Globus pallidus (tissue), 1 donor: ENCODE measurements around the gene COQ2.
"Not testable (repeated sequence)": the region's sequence is repeated elsewhere in the genome, so short reads cannot be mapped to it uniquely, and the experiment has no call there.

Experiments
- DNase-seq: peaks from one replicate; pipeline ENCODE4 v3.0.0-alpha.2; 2015; ENCODE audit warnings: low spot score

Gene COQ2

DNA sequence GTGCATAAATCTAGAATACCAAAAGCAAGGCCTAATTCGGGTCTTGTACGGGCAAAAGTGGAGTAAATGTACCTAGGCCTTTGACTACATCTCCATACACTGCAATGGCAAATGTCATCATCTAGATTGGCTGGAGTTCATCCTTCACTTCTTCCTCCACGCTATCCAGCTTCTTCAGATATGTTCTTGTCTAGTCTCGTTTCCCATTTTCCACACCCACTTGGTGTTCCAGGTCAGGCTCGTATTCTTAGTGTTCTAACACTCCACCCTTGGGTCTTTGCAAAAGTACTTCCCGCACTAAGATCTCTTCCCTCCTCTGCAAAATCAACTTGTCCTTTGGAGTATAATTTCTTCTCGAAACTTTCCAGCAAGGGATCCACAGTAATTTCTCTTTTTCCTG is 1.4 kb downstream of the COQ2 start:
- no peak for DNase-seq

DNA sequence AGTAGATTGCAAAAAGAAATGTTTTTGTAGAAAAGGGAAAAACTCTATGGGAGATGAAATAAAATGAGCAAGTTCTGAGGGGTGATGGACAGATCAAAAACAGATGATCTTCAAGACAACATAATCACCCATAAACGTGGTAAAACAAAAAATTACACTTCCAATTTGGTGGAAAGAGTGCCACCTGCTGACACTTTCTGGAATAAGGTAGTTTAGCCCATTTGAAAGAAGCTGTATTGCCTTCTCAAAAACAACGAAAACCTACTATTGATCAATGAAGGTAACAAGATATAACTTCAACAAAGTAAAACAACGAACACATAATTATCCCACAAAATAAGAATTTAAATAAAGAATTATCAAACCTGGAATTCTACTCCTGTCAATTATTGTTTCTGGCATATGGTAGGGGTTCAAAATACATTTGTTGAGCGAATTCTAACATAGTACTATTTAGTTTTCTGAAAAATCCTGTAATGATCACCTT is 2.5 kb downstream of the COQ2 start:
- peak; percentile 38 for DNase-seq

DNA sequence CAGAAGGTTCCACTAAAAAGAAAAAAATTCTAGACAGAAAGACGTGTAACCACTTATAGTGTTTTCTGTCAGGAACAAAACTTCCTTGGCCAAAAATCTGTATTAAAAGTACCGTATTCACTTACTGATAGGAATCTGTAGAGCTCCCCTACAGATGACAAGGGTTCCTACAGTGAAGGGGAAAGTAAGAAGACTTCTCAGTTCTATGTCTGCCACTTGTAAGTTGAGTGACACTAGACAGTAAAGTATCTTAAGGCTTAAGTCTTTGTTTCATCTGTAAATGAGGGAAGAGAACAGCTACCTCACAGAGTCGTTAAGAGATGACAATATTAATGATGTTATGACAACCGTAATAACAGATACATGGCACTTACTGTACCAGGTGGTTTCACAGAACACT is 3.3 kb downstream of the COQ2 start:
- DNase-seq: no peak

DNA sequence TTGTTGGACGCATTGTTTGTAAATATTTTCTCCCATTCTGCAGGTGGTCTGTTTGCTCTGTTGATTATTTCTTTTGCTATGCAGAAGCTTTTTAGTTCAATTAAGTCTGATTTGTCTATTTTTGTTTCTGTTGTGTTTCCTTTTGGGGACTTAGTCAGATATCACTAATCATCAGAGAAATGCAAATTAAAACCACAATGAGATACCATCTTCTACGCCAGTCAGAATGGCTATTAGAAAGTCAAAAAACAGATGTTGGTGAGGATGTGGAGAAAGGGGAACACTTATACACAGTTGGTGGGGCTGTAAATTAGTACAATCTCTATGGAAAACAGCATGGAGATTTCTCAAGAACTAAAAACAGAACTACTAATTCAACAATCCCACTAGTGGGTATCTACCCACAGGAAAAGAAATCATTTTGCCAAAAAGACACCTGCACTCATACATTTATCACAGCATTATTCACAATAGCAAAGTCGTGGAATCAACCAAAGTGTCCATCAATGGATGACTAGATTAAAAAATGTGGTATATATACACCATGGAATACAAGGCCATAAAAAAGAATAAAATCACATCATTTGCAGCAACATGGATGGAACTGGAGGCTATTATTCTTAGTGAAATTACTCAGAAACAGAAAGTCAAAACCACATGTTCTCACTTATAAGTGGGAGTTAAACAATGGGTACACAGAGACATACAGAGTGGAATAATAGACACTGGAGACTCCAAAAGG is 8.1 kb downstream of the COQ2 start:
- no peak for DNase-seq

DNA sequence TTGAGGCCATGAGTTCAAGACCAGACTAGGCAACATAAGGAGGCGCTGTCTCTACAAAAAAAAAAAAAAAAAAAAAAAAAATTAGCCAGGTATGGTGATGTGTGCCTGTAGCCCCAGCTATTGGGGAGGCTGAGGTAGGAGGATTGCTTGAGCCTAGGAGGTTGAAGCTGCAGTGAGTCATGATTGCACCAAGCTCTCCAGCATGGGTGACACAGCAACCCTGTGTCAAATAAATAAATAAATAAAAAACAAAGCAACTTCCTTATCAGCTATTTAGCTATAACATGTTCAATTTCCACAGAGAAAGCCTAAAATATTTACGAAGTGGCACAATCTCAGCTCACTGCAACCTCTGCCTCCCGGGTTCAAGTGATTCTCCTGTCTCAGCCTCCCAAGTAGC is 10.7 kb downstream of the COQ2 start:
- not testable (repeated sequence) for DNase-seq

DNA sequence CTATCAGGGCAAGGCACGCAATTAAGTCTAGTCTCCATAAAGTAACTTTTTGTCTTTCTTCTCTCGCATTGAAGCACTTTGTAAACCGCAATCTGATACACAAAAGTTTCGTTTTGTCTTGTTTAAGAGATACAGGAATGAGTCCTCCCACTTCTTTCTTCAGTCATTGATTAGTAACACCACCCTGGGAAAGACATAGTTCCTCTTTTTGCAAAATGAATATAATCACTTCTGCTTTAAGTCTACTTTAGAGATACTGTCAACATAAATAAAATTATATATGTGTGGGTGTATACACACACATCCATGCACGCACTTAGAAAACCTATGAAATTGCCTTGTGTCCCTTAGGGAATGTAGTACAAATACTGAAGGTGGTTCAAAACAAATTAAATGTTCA is 11.7 kb downstream of the COQ2 start:
- no peak for DNase-seq

GRCh38 chr4:83269256-83269655 is 15.3 kb downstream of the COQ2 start:
- DNase-seq: no peak

- DNase-seq: no peak
Observed at GRCh38 chr4:83268491-83268890, 16.1 kb downstream of the COQ2 start.

DNA sequence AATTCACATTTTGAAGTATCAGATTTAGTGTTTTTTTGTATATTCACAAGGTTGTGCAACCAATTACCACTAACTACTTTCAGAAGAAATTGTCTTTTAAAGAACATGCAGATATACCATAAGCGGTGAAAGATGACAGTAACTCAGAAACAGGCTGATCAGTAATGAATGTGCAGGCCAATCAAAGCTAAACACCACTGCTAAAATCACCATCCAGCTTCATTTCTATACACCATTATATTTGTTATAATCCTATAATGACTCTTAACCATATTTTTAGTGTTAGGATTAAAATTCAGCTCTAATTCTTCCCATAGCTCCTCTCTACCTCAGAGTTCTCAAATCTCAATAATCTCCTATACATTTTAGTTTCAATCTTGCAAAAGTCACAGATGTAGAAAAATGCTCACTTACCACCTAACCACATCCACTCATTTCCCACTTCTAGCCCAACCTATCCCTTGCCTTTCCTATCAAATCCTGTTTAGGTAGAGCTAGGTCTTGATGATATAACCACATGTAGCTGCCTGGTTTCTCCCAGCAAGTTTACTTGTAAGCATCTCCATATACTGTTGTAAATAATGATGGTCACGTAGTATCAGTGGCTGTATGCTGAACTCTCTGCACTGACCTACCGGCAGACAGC is 16.6 kb downstream of the COQ2 start:
- no peak for DNase-seq

DNA sequence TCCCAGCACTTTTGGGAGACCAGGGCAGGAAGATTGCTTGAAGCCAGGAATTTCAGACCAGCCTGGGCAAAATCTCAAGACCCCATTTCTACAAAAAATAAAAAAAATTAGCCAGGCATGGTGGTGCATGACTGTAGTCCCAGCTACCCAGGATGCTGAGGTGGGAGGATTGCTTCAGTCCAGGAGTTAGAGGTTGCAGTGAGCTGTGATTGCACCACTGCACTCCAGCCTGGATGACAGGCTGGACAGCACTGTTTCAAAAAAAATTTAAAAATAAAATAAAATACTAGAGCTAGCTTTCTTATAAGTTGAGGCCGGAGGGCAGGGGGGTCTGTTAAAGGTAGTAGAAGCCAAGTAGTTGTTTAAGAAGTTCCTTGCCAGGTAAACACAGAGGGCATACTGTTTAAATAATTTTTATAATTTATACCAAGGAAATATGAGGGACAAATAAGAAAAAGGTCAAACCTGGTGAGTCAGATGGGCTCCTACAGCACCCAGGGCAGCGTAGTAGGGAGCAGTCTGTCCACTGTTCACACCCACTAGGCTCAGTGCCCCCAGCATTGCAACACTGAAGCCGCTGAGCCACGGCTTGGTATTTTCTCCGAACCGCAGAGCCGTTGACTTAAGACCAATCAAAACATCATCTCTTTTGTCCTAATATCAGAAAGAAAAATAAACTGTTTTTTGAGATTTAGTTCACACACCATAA is 17.3 kb downstream of the COQ2 start:
- no peak for DNase-seq

DNA sequence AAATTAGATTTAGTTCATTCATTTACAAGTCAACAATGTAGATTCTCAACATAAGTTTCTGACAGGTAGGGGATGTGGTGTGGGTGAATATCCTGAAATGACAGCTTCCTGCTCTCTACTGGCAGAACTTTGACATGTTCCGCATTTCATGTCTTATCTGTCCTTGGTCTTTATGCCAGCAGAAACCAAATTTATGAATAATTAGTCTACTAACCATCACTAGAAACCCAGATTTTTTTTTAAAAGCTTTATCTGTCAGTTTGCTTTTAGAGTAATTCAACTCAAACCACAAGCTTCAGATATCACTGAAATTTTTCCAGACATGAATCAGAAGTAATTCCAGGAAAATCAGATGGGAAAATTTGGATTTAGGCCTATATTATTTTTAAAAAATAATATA is 17.9 kb downstream of the COQ2 start:
- no peak for DNase-seq

GRCh38 chr4:83263106-83263505 is 21.5 kb downstream of the COQ2 start:
- DNase-seq: no peak

DNA sequence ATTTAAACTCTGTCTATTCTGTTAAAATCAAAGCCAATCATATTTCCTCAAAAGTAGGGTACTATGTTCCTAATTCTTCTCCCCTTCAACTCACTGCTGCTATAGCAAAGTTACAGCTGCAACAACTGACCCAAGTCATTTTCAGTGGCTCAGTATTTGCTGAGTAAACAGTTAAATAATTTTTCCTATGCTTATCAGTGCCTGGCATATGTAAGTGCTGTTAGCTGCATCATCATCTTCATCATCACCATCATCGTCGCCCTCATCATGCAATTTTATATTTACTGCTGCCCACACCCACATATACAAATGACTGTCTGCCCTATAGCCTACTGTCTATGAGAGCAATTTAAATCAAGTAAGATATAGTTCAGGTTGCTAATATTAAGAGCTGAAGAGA is 21.9 kb downstream of the COQ2 start:
- DNase-seq: no peak

- no peak for DNase-seq
Observed at GRCh38 chr4:83261307-83261706, 23.3 kb downstream of the COQ2 start.

DNA sequence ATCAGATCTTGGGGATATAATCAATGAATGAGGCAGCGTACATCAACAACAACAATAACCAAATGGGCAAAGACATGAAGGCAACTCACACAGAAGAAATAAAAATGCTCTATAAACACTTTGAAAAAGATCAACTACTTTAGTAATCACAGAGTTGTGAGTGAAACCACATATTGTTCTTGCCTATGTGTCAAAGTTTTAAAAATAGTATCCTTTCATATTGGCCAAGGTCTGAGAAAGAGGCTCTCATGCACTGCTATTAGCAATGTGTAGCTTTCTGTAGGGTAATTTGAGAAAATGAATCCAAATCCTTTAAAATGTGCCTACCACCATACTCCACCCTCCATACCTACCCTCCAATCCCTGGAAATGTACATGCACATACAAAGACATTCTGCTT is 25.0 kb downstream of the COQ2 start:
- DNase-seq: no peak

GRCh38 chr4:83258461-83258860 is 26.1 kb downstream of the COQ2 start:
- no peak for DNase-seq

GRCh38 chr4:83257811-83258210 is 26.8 kb downstream of the COQ2 start:
- no peak for DNase-seq

- DNase-seq: no peak
Observed at GRCh38 chr4:83255584-83255983, 29.0 kb downstream of the COQ2 start.

DNA sequence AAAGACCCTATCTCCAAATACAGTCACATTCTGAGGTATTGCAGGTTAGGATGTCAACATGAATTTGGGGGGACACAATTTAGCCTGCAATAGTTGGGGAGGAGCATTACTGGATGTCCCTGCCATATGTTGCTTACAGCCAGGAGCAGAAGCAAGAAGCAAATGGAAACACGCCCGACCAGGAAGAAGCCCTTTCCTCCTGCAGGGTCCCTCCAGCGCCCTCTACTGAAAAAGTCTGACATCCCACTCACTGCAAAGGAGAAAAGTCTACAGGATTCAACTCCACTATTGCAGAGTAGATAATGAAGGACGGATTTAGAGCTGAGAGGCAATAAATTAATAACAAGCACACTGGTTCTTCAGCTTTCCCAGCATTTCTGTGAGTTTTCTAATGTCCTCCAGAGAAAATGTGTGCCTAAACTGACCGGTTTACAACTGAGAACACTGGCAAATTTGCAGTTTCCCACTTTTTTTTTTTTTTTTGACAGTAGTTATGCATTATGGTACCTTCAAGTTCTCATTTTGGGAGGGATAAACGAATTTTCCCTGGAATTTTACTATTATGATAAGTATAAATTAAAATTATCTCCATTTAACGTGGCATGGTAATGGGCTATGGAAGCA is 31.7 kb downstream of the COQ2 start:
- peak; percentile 61 for DNase-seq

- DNase-seq: no peak
Observed at GRCh38 chr4:83251447-83251830, 33.2 kb downstream of the COQ2 start.

GRCh38 chr4:83250687-83251446 is 33.7 kb downstream of the COQ2 start:
- no peak for DNase-seq

GRCh38 chr4:83248486-83248885 is 36.1 kb downstream of the COQ2 start:
- DNase-seq: no peak
